Mucosa of descending colon (tissue), 3 donors: ENCODE data around the gene GPC4. TPM values are rescaled to one million over a fixed set of nuclear protein-coding genes. Genes with fewer than 3 reads are reported as not detected.
A peak's percentile ranks its signal among the peaks of the same experiment; 100 is the strongest.
"Not testable (repeated sequence)": the region's sequence is repeated elsewhere in the genome, so short reads cannot be mapped to it uniquely, and the experiment has no call there.

Source experiments
- ATAC-seq: fragments of 200-7000 bp; cut with Tn5 transposase; one replicate; pipeline ENCODE4 v1.9.1; 2020; ENCODE audit warnings: mild to moderate bottlenecking, moderate library complexity
- DNase-seq, 3 donors: peaks; one replicate each; pipeline ENCODE4 v3.0.0-alpha.2; 2020
- H3K36me3 ChIP-seq: fragments of 200-600 bp; one replicate; pipeline ENCODE4 v1.8.0; 2021; ENCODE audit warnings: low read depth, mild to moderate bottlenecking
- H3K4me1 ChIP-seq: fragments of 200-600 bp; one replicate; pipeline ENCODE4 v1.8.0; 2021; ENCODE audit warnings: low read depth, mild to moderate bottlenecking
- H3K4me3 ChIP-seq: fragments of 200-600 bp; one replicate; pipeline ENCODE4 v1.8.0; 2021; ENCODE audit warnings: mild to moderate bottlenecking
- H3K9me3 ChIP-seq: fragments of 200-600 bp; one replicate; pipeline ENCODE4 v1.8.0; 2021; ENCODE audit warnings: mild to moderate bottlenecking
- intact Hi-C, 2 donors: fragments of 100-400 bp; cut with DNase I in 1 of 2; cut with micrococcal nuclease in 1 of 2; formaldehyde crosslinking; loops; one replicate each; pipeline versions ENCODE4 v1.11.0 to v1.11.1; 2022; cut with DNase I, micrococcal nuclease
- total RNA-seq, 3 donors: library from RNA; stranded (reverse); fragmentation: NEBNext Ultra II Directional in 2 of 3; extraction: Animal tissue kit (Norgen Biotek cat#: 25700) in 2 of 3; gene quantifications; one replicate each; pipeline versions ENCODE4 v1.2.1 to v1.2.4, GENCODE V29; 2021 to 2023
- TF ChIP-seq, protein P1 (sequence below): fragments of 200-600 bp; IDR thresholded peaks from one replicate; pipeline ENCODE4 v1.8.0; 2022; ENCODE audit warnings: antibody characterized with exemption, mild to moderate bottlenecking
- donor health status: DM: no; HTN: no; CAD: no; lungs with moderate emphysema.
- donor health status: DM: no; HTN: no; CAD: no.
- donor health status: DM: no; HTN: yes; CAD: no.

The GPC4 gene
- total RNA-seq, 3 donors from 2014 or later: 12.7 to 33.5 (median 18.4) TPM

DNA sequence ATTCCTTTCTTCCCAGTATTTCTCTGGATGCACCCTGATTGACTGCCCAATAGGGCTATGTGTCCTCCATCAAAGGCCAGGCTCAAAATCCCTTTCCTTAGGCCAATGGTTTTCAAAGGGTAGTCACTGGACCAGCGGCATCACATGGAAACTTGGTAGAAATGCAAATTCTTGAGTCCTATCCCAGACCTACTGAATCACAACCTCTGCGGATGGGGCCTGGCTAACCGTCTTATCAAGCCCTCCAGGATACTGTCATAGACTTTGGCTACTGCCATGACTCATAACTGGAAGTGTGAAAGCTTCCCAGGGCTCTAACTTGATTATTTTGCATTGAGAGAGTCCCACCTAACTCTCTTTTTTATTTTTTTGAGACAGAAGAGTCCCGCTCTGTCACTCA lies 125.2 kb downstream of the GPC4 start:
- H3K4me3 ChIP-seq: no peak overlapping the region
- no peaks in the 10 kb centered on the region for H3K4me1 ChIP-seq
- no peaks in the 10 kb centered on the region for H3K9me3 ChIP-seq
- no peak for DNase-seq
- intact Hi-C loops: no loop called here
- no peaks in the 10 kb centered on the region for H3K36me3 ChIP-seq
- ATAC-seq: no peak
- TF ChIP-seq, protein P1, sequence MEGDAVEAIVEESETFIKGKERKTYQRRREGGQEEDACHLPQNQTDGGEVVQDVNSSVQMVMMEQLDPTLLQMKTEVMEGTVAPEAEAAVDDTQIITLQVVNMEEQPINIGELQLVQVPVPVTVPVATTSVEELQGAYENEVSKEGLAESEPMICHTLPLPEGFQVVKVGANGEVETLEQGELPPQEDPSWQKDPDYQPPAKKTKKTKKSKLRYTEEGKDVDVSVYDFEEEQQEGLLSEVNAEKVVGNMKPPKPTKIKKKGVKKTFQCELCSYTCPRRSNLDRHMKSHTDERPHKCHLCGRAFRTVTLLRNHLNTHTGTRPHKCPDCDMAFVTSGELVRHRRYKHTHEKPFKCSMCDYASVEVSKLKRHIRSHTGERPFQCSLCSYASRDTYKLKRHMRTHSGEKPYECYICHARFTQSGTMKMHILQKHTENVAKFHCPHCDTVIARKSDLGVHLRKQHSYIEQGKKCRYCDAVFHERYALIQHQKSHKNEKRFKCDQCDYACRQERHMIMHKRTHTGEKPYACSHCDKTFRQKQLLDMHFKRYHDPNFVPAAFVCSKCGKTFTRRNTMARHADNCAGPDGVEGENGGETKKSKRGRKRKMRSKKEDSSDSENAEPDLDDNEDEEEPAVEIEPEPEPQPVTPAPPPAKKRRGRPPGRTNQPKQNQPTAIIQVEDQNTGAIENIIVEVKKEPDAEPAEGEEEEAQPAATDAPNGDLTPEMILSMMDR: no peak

DNA sequence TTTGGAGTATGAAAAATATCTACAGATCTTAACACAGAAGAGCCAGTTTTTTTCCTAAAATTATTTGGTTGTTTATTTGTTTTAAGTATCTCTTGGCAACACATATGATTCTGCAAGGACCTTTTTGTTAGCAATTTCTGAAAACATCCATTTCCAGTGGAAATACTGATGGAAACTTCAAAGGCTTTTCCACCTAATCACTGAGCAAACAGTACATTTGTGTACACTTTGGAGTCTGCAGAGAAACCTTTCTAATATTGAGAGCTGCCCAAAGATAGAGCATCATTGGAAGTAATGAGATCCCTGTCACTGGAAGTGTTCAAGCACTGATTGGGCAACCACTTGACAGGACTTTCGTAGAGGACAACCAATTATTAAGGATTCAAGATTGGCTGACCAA lies 127.4 kb downstream of the GPC4 start:
- TF ChIP-seq, protein P1: no peak
- Histone ChIP-seq H3K9me3 (no peaks in the 10 kb centered on the region), H3K4me1 (no peaks in the 10 kb centered on the region), H3K36me3 (no peaks in the 10 kb centered on the region), H3K4me3 (no peak overlapping the region)
- DNase-seq: no peak
- ATAC-seq: no peak
- intact Hi-C loops: no loop called here

DNA sequence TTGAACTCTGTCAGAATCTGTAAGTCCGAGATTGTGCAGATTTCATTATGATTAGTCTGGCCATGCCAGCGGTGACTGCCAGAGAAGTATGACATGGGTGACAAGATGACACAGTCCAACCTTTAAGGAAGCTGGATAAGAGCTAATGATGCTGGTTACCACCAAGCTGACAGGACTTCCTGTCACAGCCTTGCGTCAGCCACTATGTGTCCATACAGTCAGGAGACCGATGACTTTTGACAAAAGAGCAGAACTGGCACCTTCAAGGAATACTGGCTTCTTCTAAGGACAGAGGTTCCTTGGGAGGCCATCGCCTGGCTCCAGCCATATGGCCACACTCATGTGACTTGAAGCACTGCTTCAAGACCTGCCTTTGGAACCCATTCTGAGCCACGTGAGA lies 129.9 kb downstream of the GPC4 start:
- ATAC-seq (no peak), DNase-seq (no peak)
- Histone ChIP-seq H3K4me3 (no peak overlapping the region), H3K4me1 (no peaks in the 10 kb centered on the region), H3K36me3 (no peaks in the 10 kb centered on the region), H3K9me3 (no peaks in the 10 kb centered on the region)
- TF ChIP-seq, protein P1: no peak
- intact Hi-C loops: no loop called here

DNA sequence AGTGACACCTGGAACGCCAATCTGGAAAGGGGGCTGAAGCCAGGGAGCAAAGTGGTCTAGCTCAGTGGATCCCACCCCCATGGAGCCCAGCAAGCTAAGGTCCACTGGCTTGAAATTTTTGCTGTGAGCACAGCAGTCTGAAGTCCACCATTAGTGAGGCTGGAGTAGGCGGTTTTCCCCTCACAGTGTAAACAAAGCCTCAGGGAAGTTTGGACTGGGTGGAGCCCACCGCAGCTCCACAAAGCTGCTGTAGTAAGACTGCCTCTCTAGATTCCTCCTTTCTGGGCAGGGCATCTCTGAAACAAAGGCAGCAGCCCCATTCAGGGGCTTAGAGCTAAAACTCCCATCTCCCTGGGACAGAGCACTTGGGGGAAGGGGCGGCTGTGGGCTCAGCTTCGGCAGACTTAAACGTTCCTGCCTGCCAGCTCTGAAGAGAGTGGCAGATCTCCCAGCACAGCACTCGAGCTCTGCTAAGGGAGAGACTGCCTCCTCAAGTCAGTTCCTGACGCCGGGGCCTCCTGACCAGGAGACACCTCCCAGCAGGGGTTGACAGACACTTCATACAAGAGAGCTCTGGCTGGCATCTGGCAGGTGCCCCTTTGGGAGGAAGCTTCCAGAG lies 136.1 kb downstream of the GPC4 start:
- H3K4me3 ChIP-seq, H3K4me1 ChIP-seq, H3K36me3 ChIP-seq, intact Hi-C loops, H3K9me3 ChIP-seq: not testable (repeated sequence)
- peak; percentile 37 for ATAC-seq
- DNase-seq: peak in 1 of 3 donors; percentile 3

DNA sequence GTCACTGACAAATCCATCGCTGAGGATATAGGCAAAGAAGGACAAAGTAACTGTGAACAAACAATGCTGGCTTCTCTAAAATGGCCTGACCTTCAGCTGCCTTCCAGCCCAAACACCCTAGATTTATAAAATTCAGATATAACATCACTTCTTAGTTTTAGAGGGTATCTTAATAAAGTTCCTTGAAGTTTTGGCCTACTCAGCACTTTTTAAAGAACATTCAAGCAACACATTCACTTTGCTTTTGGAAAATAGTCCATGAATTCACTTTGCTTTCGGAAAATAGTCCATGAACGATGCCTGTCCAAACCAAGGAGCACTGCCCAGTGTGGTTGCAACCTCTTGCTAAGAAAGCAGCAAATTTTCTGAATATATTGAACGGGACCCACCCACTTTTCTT lies 142.1 kb downstream of the GPC4 start:
- no peaks in the 10 kb centered on the region for H3K9me3 ChIP-seq

DNA sequence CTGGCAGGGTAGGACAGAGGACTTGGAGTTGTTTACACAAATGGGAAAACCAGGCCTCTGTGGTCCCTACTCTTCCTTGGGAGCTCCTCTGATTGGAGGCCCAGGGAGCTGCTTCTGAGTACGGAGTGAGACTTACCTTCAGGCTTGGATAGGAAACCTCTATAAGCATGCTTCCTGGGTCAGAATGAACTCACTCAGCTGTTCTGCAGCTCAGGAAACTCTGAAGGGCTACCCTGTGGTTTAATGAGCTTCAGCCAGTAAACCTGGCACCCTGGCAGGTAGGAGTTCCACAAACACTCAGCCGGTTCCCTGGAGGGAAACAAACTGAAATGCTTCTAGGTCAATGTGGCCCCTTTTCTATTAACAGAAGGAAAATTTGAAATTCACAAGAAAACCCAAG lies 146.1 kb downstream of the GPC4 start:
- Histone ChIP-seq H3K4me1 (no peaks in the 10 kb centered on the region), H3K4me3 (no peak overlapping the region), H3K9me3 (no peaks in the 10 kb centered on the region), H3K36me3 (no peaks in the 10 kb centered on the region)
- TF ChIP-seq, protein P1: no peak
- DNase-seq: no peak
- intact Hi-C loops: no loop called here
- ATAC-seq: no peak

More for the DNA sequence above, 142.1 kb downstream of the GPC4 start:
- Histone ChIP-seq H3K36me3 (no peaks in the 10 kb centered on the region), H3K4me3 (no peak overlapping the region), H3K4me1 (no peaks in the 10 kb centered on the region)
- intact Hi-C loops: no loop called here
- no peak for ATAC-seq
- TF ChIP-seq, protein P1: no peak
- DNase-seq: no peak
